ENCODE results near the gene APEH.

The APEH gene

GRCh38 chr3:49727924-49728361 is 53.8 kb downstream of the APEH start:
- DNase-seq (ENCODE audit: low spot score): no peak

- DNase-seq (ENCODE audit: low spot score): no peak
Observed at GRCh38 chr3:49729966-49730609, 55.9 kb downstream of the APEH start.

GRCh38 chr3:49732597-49732996 is 58.4 kb downstream of the APEH start:
- no peak for DNase-seq (ENCODE audit: low spot score)

GRCh38 chr3:49733551-49733950 is 59.4 kb downstream of the APEH start:
- DNase-seq (ENCODE audit: low spot score): no peak

Data from SW480 (cell line).